Measurements from ENCODE around the gene FBLN2.

Gene FBLN2

DNA sequence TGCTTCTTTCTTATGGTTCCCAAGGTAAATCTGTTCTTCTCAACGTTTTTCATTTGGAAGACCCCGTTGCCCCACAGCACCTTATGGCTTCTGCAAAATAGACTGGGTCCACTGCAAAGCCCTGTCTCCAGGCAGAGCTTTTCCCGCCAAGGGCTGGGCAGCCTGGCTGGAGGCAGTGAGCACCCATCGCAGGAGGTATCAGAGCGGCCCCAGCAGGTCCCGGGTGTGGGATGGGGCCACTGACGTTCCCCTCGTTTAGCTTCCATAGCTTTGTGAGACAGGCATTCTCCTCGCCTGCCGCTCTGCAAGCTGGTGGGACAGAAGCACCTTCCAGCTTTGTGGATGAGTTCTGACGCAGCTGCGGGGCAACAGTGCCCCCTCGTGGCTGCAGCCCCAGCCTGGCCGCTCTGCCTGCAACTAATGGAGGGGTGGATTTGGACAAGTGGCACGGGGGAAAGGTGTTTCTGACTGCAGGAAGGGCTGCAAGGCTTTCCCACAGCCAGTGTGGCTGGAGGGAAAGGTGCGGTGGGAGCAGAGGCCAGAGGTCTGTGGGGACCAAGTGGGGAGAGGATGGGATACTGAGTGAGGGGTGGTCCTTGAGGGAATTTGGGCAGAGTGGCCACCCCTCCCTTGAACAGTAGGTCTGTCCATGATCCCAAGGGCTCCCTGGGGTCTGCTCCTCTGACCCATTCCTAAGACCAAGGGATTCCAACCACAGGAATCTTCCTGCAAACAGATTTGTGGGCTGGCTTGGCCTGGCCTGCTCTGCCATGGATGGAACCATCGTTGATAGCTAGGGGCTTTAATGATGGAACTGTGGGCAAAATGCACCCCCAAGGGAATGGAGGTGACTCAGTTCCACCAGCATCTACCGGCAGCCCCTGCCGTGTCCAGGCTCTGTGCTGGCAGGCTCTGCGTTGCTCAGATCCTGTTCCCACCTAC lies 99.4 kb downstream of the FBLN2 start:
- Histone ChIP-seq H3K27me3 (ENCODE audit: insufficient read depth, poor library complexity, severe bottlenecking) (peaks cover 6% of the 10 kb centered on the region), H3K4me3 (replicated peaks; ENCODE audit: insufficient read depth, low read length) (no peak overlapping the region), H3K27ac (replicated peaks) (no peak overlapping the region)
- DNase-seq (ENCODE audit: low read depth in 1 of 2, low spot score in 1 of 2): peak; percentile 36 to 63
- TF ChIP-seq SPI1 (IDR thresholded peaks at IDR 0.05; ENCODE audit: borderline replicate concordance, low read depth): no peak
- TF ChIP-seq, protein P1, sequence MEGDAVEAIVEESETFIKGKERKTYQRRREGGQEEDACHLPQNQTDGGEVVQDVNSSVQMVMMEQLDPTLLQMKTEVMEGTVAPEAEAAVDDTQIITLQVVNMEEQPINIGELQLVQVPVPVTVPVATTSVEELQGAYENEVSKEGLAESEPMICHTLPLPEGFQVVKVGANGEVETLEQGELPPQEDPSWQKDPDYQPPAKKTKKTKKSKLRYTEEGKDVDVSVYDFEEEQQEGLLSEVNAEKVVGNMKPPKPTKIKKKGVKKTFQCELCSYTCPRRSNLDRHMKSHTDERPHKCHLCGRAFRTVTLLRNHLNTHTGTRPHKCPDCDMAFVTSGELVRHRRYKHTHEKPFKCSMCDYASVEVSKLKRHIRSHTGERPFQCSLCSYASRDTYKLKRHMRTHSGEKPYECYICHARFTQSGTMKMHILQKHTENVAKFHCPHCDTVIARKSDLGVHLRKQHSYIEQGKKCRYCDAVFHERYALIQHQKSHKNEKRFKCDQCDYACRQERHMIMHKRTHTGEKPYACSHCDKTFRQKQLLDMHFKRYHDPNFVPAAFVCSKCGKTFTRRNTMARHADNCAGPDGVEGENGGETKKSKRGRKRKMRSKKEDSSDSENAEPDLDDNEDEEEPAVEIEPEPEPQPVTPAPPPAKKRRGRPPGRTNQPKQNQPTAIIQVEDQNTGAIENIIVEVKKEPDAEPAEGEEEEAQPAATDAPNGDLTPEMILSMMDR (IDR thresholded peaks at IDR 0.05; ENCODE audit: insufficient read depth, low read length): peak; percentile 93

DNA sequence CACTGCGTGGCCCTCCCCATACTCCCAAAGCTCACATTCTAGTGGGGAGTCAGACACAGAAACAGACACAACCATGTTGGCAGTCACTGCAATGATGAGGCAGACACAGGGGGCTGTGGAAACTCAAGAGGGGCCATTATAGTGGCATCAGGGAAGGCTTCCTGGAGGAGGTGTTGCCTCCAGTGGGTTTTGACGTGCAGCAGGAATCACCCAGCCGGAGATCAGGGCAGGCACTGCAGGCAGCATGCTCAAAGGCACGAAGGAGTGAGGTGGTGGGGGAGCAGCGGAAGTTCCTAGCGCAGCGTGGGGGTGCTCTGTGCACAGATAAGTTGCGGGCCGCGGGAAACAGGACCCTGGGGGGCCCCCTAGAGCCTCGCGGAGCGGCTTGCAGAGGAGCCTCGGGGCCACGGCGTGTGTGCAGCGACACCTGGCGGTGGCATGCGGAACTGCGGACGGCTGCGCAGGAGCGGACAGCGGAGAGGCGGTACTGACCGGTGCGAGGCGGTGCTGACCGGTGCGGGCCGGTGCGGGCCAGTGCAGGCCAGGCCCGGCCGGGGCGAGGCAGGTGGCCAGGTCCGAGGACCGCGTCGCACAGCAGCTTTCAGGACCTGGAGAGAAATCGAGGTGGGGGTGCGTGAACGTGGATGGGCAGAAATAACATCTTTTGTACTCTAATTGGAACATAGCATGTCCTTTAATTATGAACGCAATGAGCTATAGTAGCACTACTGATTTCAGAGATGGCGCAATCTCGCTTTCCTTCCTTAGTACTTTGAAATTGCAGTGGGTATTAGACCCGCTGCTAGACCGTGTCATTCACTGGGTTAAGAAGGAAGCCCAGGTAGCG lies 101.5 kb downstream of the FBLN2 start:
- Histone ChIP-seq H3K27me3 (ENCODE audit: insufficient read depth, poor library complexity, severe bottlenecking) (peaks cover 17% of the 10 kb centered on the region), H3K27ac (replicated peaks) (no peak overlapping the region), H3K4me3 (replicated peaks; ENCODE audit: insufficient read depth, low read length) (no peak overlapping the region)
- peak; percentile 55 to 65 for DNase-seq (ENCODE audit: low read depth in 1 of 2, low spot score in 1 of 2)
- TF ChIP-seq POLR2AphosphoS5 (IDR thresholded peaks at IDR 0.05; ENCODE audit: low read depth): no peak
- TF ChIP-seq, protein P1 (IDR thresholded peaks at IDR 0.05; ENCODE audit: insufficient read depth, low read length): peak; percentile 86
- TF ChIP-seq, protein P2, sequence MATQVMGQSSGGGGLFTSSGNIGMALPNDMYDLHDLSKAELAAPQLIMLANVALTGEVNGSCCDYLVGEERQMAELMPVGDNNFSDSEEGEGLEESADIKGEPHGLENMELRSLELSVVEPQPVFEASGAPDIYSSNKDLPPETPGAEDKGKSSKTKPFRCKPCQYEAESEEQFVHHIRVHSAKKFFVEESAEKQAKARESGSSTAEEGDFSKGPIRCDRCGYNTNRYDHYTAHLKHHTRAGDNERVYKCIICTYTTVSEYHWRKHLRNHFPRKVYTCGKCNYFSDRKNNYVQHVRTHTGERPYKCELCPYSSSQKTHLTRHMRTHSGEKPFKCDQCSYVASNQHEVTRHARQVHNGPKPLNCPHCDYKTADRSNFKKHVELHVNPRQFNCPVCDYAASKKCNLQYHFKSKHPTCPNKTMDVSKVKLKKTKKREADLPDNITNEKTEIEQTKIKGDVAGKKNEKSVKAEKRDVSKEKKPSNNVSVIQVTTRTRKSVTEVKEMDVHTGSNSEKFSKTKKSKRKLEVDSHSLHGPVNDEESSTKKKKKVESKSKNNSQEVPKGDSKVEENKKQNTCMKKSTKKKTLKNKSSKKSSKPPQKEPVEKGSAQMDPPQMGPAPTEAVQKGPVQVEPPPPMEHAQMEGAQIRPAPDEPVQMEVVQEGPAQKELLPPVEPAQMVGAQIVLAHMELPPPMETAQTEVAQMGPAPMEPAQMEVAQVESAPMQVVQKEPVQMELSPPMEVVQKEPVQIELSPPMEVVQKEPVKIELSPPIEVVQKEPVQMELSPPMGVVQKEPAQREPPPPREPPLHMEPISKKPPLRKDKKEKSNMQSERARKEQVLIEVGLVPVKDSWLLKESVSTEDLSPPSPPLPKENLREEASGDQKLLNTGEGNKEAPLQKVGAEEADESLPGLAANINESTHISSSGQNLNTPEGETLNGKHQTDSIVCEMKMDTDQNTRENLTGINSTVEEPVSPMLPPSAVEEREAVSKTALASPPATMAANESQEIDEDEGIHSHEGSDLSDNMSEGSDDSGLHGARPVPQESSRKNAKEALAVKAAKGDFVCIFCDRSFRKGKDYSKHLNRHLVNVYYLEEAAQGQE (IDR thresholded peaks at IDR 0.05; ENCODE audit: insufficient replicate concordance, low read depth): peak; percentile 32

DNA sequence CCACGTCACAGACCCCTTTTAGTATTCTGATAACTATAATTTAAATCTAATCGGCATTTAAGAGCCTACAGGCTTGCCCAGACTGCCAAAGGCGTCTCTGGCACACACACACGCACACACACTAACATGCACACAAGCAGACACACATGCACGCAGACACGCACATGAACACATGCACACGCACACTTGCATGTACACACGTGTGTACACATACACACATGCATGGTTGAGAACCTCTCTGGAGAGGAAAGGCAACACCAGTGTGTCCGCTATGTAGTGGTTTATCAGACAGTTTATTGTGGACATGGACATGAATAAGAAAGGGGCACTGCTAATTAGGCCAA lies 102.1 kb downstream of the FBLN2 start:
- DNase-seq (ENCODE audit: low read depth in 1 of 2, low spot score in 1 of 2): no peak

More for the DNA sequence above, 102.1 kb downstream of the FBLN2 start:
- Histone ChIP-seq H3K4me3 (replicated peaks; ENCODE audit: insufficient read depth, low read length) (no peak overlapping the region), H3K27me3 (ENCODE audit: insufficient read depth, poor library complexity, severe bottlenecking) (peaks cover 23% of the 10 kb centered on the region), H3K27ac (replicated peaks) (no peak overlapping the region)
- TF ChIP-seq SPI1 (IDR thresholded peaks at IDR 0.05; ENCODE audit: borderline replicate concordance, low read depth) (no peak), GABPA (IDR thresholded peaks at IDR 0.05; ENCODE audit: low read depth) (no peak), POLR2AphosphoS5 (IDR thresholded peaks at IDR 0.05; ENCODE audit: low read depth) (no peak)
- TF ChIP-seq, protein P1 (IDR thresholded peaks at IDR 0.05; ENCODE audit: insufficient read depth, low read length): no peak
- TF ChIP-seq, protein P2 (IDR thresholded peaks at IDR 0.05; ENCODE audit: insufficient replicate concordance, low read depth): no peak

Measured in HL-60 (cell line).